ENCODE data around the gene LEMD3.

- TF ChIP-seq CTCF (IDR thresholded peaks at IDR 0.05) (no peak), POLR2A (IDR thresholded peaks at IDR 0.05) (no peak)
Observed at GRCh38 chr12:65203376-65203775, 34.0 kb downstream of the LEMD3 start.
